GM13977 (cell line): Measurements from ENCODE around the gene IL3RA.
"Not testable (repeated sequence)": the region's sequence is repeated elsewhere in the genome, so short reads cannot be mapped to it uniquely, and the experiment has no call there.

Experiments
- DNase-seq: peaks from one replicate; pipeline ENCODE4 v3.0.0; 2012; ENCODE audit warnings: low spot score
- CTCF ChIP-seq: IDR thresholded peaks from 2 replicates; pipeline ENCODE4 v1.5.1; 2012; ENCODE audit warnings: mild to moderate bottlenecking, control low read depth; ENCODE audit not compliant: insufficient read depth; ENCODE audit errors: extremely low read depth, missing control alignments
- in situ Hi-C: fragments of 300-500 bp; cut with MboI; formaldehyde crosslinking; loops from one replicate; pipeline ENCODE4 v1.12.0; 2022; ENCODE audit warnings: low sequenced_read_pairs, low pct_unique_long_range_greater_than_20kb, mixed read lengths, inconsistent platforms; ENCODE audit not compliant: unreplicated experiment

The IL3RA gene

GRCh38 chrX:1336331-1336943 is at the start of gene IL3RA:
TSS of gene IL3RA (plus strand) at chrX:1336785. CDS start at chrX:1341766, 4,981 bp downstream.
- TF ChIP-seq CTCF: no peak
- in situ Hi-C loops: no loop called here
- peak; percentile 52 for DNase-seq

GRCh38 chrX:1289535-1289934 is 47.0 kb upstream of the IL3RA start:
- in situ Hi-C loops: no loop called here
- TF ChIP-seq CTCF: no peak
- no peak for DNase-seq

GRCh38 chrX:1291110-1291740 is 45.4 kb upstream of the IL3RA start:
- no peak for TF ChIP-seq CTCF
- DNase-seq: no peak
- in situ Hi-C loops: no loop called here

GRCh38 chrX:1292575-1293290 is 43.9 kb upstream of the IL3RA start:
- TF ChIP-seq CTCF: no peak
- in situ Hi-C loops: no loop called here

GRCh38 chrX:1294301-1295067 is 42.1 kb upstream of the IL3RA start:
- in situ Hi-C loops: no loop called here
- no peak for DNase-seq
- no peak for TF ChIP-seq CTCF

More at GRCh38 chrX:1292575-1293290, 43.9 kb upstream of the IL3RA start:
- DNase-seq: no peak

GRCh38 chrX:1295550-1295949 is 41.0 kb upstream of the IL3RA start:
- DNase-seq: no peak
- in situ Hi-C loops: no loop called here
- TF ChIP-seq CTCF: no peak

- DNase-seq, in situ Hi-C loops: not testable (repeated sequence)
These were observed 39.0 kb upstream of the IL3RA start for GRCh38 chrX:1297591-1297990.
